Measurements from ENCODE around the gene NLGN1.

GRCh38 chr3:174100744-174101143 is 703.2 kb downstream of the NLGN1 start:
- TF ChIP-seq POLR2AphosphoS5 (IDR thresholded peaks at IDR 0.05) (no peak), RAD21 (conservative IDR thresholded peaks at IDR 0.05) (no peak), EP300 (conservative IDR thresholded peaks at IDR 0.05; ENCODE audit: poor library complexity, severe bottlenecking) (no peak), CTCF (IDR thresholded peaks at IDR 0.05; ENCODE audit: poor library complexity, severe bottlenecking) (no peak), TAF1 (IDR thresholded peaks at IDR 0.05; ENCODE audit: low read depth) (no peak), EZH2 (IDR thresholded peaks at IDR 0.05; ENCODE audit: borderline replicate concordance, insufficient read depth, low read length, poor library complexity, severe bottlenecking) (no peak)

Measured in neural cell (in vitro differentiated cells).